CD4-positive, alpha-beta T cell treated with Interleukin-1 beta for 1 hour (primary cell): ENCODE measurements around the gene ZC3H13.

Experiments
- DNase-seq, 2 donors: peaks; one replicate each; pipeline ENCODE4 v3.0.0-alpha.2; 2020 to 2022

Gene ZC3H13

DNA sequence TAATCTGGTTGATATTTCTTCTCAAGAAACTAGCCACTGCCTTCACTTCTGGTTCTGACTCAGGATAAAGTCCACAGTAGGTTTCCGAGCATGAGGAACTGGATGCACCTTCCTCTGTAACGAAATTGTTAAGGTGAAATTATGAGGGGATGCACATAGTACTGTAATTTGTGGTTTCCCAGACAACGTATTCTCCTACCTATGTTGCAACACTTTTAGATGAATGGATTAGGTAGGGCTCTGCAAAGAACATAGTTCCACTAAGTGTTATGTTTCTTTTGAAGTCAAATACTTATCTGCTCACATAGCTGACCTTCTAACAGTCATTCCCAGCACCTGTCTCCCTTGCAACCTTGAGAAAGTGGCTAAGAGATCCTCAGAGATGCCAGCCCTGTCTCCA, 5.7 kb upstream of the ZC3H13 start:
- DNase-seq: no peak

DNA sequence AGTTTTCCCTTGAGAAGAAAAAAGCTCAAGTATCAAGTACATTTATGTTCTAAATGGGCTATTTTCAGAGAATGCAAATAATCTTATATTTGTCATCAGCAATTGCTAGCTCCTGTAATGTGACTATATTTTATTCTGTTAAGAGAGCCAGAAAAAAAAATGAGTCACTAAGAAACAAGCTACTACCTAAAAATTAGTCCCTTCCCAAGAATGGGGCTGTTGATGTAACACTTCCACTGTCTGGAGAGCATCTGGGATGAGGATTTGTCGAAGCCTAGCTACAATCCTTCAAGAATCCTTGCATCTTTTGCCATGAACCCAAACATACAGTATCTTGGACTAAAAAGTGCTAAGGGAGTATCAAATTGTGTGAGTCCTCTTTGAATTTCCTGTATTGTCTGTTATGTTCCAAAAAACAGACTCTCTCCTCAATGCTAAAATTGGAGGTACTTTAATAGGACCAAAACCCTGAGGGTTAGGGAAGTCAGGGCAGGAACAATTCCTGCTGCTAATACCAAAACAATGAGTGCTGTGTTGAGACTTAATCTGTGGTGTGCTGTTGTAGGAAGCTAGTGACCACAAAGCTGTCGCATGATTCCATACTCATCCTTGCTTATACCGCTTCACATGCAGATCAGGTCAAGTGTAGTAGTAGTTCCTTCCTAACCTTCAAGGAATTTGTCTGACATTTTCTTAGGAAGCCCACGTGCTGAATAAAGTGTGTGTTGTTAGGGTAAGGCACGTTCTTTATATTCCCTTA, 4.9 kb upstream of the ZC3H13 start:
- DNase-seq: no peak

- no peak for DNase-seq
Measured at GRCh38 chr13:46053162-46054012, 841 bp upstream of the ZC3H13 start.

- DNase-seq: no peak
Measured at GRCh38 chr13:46051968-46052318, 603 bp downstream of the ZC3H13 start.

DNA sequence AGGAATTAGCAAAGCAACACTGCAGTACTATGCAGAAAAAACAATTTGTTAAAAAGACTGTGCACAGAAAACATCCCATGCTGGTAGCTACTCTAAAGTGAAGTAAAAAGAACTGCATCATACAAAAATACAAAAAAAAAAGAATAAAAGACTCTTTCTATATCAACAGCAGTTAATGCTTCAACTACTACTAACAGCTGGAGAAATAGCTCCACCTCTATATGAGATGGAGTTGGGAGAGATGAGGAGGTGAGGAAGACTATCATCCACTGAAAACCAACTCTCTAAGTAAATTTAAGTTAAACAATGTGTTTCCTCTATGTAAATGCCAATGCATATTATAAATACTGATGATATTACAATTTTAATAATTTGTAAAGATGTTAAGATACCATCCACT, 1.8 kb downstream of the ZC3H13 start:
- no peak for DNase-seq

- no peak for DNase-seq
Measured at GRCh38 chr13:46045424-46045823, 7.1 kb downstream of the ZC3H13 start.

- no peak for DNase-seq
Measured at GRCh38 chr13:46043647-46044046, 8.9 kb downstream of the ZC3H13 start.

GRCh38 chr13:46041419-46041839, 11.1 kb downstream of the ZC3H13 start:
- no peak for DNase-seq

GRCh38 chr13:46040763-46041162, 11.8 kb downstream of the ZC3H13 start:
- DNase-seq: no peak

DNA sequence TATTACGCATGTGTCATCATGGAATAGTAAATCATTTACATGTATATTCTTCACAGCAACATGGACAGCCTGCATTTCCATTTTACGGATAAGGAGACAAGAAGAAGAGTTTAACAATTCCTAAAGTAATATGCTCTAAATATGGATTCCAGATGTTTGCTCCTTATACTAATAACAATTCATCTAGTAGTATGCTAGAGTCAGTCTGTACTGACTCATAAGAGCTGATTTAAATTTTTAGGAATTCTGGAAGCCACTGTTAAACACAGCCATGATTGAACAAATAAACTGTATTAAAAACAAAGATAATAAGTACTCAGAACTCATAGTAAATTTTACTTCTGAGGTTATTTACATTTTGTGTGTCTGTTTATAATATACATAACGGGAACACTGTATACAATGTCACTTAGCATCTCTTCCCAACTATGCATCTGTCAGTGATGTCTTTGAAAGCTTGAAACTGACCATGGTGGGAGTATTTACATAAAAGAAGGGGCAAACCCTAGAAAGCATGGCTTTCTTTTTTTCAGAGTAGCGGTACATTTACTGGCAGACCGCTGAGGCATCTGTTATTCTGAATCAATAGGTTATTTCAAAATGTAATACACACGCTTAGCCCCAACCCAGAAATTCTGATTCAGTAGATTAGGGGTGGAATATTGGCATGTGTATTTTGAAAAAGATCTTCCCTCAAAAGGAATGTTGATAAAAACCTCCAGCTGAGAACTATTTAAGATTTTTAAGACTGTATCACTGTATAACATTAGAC, 12.9 kb downstream of the ZC3H13 start:
- DNase-seq: no peak

DNA sequence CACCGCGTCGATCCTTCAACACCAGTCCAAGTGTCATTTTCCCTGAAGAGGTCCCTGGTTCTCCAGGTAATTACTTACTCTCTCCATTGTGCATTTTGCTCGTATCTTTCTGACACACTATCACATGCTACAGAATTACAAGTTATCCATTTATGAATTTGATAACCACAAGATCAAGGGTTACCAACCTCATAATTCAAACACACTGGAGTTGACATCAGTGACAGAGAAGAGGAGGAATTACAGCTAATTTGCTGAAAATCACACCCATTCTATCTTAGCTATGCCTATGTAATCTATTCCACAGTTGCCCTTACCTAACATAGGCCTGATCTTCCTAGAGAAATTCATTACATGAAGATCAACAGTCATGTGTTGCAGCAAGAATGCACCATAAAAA, 14.2 kb downstream of the ZC3H13 start:
- DNase-seq: no peak

DNA sequence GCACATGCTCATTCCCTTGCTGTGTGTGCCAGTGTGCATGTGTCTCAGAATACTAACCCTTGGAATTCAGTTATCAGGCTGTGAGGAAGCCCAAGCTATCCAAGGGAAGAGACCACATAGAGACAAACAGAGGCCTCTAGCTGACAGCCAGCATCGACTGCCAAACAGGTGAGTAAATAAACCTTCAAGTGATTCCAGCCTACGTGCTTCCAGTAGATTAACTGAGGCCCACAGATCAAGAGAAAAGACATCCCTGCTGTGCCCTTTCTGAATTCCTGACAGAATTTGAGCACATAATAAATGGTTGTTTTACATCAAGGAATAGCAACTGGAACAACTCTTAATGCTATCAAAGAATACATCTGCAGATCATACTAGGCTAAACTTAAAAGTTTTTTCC, 17.5 kb downstream of the ZC3H13 start:
- no peak for DNase-seq

GRCh38 chr13:46032341-46032740, 20.2 kb downstream of the ZC3H13 start:
- no peak for DNase-seq

GRCh38 chr13:46031581-46032263, 20.8 kb downstream of the ZC3H13 start:
- no peak for DNase-seq

- DNase-seq: no peak
Measured at GRCh38 chr13:46025157-46025556, 27.4 kb downstream of the ZC3H13 start.

DNA sequence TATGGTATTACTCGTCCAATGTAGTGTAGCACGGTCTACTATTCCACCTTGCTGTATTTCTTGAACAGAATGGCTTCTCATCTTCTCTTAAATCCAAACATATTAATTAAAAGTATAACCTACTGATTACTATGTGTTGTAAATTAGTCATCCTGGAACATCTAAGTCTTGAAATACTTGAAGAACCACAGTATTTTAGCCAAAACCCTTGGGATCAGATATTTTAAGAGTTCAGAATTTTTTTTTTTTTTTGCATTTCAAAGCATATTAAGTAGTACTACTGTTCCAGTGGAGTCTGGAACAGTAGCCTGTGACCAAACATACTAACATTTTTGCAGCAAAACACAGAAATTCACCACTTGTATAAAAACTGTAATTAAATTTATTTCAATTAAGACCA, 30.1 kb downstream of the ZC3H13 start:
- DNase-seq: no peak

DNA sequence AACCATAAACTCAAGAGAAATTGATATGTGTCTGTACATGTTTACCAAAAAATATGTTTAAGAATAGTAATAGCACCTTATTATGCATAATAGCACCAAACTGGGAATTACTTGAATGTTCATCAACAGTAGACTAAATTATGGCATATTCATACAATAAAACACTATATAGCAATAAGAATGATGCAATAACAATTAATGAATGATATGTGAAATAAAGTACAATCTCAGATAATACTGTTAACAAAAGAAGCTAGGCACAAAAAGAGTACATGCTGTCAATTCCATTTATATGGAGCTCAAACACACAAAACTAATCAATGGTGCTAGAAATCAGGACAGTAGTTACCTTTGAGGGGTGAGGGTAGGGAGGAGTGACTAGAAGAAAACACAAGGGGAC, 36.3 kb downstream of the ZC3H13 start:
- no peak for DNase-seq

DNA sequence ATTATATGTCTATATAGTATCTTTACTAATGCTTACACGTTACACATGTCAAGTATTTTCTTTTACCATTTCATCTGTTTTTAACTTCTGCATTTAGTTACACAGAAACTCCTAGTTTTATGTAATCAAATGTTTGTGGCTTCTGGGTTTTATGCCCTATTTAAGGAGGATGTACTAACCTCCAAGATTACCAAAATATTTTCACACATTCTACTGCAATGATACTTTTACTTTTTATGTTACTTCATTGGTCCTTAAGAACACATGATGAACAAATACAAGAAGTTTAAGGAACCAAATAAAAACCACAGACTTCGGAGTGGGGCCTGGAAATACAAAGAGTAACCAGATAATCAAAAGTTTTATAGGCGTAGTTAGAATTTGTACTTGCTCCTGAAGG, 37.2 kb downstream of the ZC3H13 start:
- no peak for DNase-seq

GRCh38 chr13:46012404-46012803, 40.1 kb downstream of the ZC3H13 start:
- no peak for DNase-seq

DNA sequence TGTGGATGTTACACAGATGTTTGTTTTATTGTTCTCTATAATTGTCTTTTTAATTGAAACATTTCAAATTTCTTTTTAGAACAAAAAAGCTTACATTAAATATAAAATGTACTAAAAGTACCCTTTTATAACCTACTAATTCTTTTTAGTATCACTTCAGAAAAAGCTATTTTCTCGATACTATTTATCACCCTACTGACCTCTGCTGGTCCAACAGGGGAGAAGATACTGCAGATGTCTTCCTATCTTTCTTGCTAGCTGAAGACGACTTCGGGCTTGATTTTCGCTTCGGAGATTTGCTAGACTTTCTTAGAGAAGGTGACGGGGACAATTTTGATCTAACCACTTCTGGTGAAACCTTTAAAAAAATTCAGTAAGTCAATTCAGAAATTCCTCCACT, 42.4 kb downstream of the ZC3H13 start:
- DNase-seq: no peak

DNA sequence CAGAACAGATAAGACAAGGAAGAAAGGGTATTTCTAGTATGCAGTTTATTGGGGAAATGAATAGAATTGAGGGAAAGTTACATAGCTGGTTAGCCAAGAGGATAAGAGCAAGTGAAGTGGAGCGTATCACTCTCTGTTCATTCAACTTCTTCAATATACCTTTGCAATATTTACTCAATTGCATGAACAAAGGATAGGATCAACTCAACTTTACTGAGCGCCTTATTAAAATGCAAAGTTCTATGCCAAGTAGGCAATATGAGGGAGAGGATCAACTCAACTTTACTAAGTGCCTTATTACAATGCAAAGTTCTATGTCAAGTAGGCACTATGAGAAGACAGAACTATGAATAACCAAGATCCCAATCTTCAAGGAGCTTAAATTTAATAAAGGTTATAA, 43.9 kb downstream of the ZC3H13 start:
- DNase-seq: no peak

DNA sequence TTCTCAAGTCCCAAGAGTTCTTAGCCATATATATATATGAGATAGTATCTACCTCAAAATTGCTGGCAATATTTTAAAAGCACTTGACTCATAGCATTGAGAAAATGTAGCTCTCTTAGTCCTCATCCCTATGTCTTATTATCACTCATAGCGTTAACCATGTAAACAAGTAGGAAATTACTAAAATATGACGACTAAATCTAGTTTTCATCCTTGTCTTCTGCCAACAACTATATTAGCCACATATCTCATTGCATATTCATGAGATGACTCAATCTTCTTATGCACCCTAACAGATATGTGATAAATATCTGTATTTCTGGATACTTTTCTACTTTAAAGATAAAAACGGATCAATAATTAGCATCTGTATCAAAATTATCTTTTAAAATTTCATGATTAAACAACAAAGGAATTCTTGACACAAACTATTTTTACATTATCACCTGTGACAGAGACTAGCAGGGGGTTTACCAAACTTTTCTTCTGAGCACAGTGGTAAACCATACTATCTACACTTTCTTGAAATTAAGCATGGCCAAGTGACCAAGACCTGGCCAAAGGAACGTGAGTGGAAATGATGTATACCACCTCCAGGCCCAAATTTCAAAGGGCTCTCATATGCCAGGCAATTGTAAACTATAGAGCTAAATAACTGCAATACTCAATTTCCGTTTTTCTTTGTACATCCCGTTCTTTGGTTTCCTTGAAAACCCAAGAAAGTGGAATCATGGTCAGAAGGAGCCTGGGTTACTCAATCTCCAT, 45.7 kb downstream of the ZC3H13 start:
- DNase-seq: no peak
